HCT116 (cell line): ENCODE data around the gene USP43. TPM values are rescaled to one million over a fixed set of nuclear protein-coding genes. Genes with fewer than 3 reads are reported as not detected.
A peak's percentile ranks its signal among the peaks of the same experiment; 100 is the strongest.

Source experiments
- ATAC-seq: fragments of 200-7000 bp; cut with Tn5 transposase; 2 replicates; pipeline ENCODE4 v1.9.1; 2020; ENCODE audit warnings: mild to moderate bottlenecking, moderate library complexity
- BruUV-seq: library from RNA; stranded (reverse); fragments of 400-500 nt; replicated peaks from 2 replicates; lab custom pipeline; 2021; lab: Mats Ljungman, UMichigan
- CTCF ChIA-PET: fragments of 300-600 bp; sonication (Branson Sonifier 250); formaldehyde crosslinking; loops from one replicate; lab custom pipeline; 2021; ENCODE audit warnings: antibody characterized with exemption; lab: Charles Lee
- POLR2A ChIA-PET: fragments of 300-600, 350-600 bp; sonication (Branson Sonifier 250); formaldehyde crosslinking; loops from one replicate; lab custom pipeline; 2021; ENCODE audit warnings: antibody characterized with exemption; lab: Charles Lee
- RAD21 ChIA-PET, 2 experiments: fragments of 300-600 bp; sonication (Branson Sonifier 250); formaldehyde crosslinking; loops; one replicate each; lab custom pipeline; 2023; ENCODE audit warnings: low total read pairs in 2 of 2; ENCODE audit not compliant: uncharacterized antibody in 2 of 2, unreplicated experiment in 2 of 2, low non-redundant PET in 1 of 2; lab: Charles Lee
- DNase-seq: peaks from one replicate; pipeline ENCODE4 v3.0.0-alpha.2; 2010; ENCODE audit warnings: low read depth, low spot score
- H2AFZ ChIP-seq: fragments of 200-600 bp; shearing (Covaris generic), sonication (generic); 2 replicates; pipeline ENCODE4 v1.6.1; 2017; ENCODE audit warnings: low read depth, mixed run types, mixed read lengths, antibody characterized with exemption, low read length; ENCODE audit not compliant: poor library complexity, severe bottlenecking
- H3K27ac ChIP-seq: 2 replicates; pipeline ENCODE4 v1.5.1; 2012; ENCODE audit warnings: low read depth, low read length
- H3K27me3 ChIP-seq: fragments of 200-600 bp; sonication (generic); 2 replicates; pipeline ENCODE4 v1.6.1; 2016; ENCODE audit warnings: mixed run types, low read length, mixed read lengths; ENCODE audit not compliant: insufficient read depth
- H3K36me3 ChIP-seq, 2 experiments: fragments of 200-500 bp in 1 of 2; fragments of 200-600 bp in 1 of 2; sonication (Bioruptor generic) in 1 of 2; sonication (generic) in 1 of 2; 2 replicates each; pipeline versions ENCODE4 v1.5.1 to v1.6.1; 2014 to 2016; ENCODE audit warnings: low read length in 2 of 2, inconsistent platforms in 1 of 2, mixed read lengths in 1 of 2, mixed run types in 1 of 2; ENCODE audit not compliant: insufficient read depth in 2 of 2, control insufficient read depth in 1 of 2
- H3K4me1 ChIP-seq, 2 experiments: fragments of 200-600 bp in 1 of 2; sonication (generic) in 1 of 2; 2 replicates each; pipeline versions ENCODE4 v1.5.1 to v1.6.1; 2012 to 2017; ENCODE audit warnings: low read length in 2 of 2, inconsistent platforms in 1 of 2, mild to moderate bottlenecking in 1 of 2, mixed read lengths in 1 of 2, mixed run types in 1 of 2, moderate library complexity in 1 of 2; ENCODE audit not compliant: insufficient read depth in 2 of 2, control insufficient read depth in 1 of 2
- H3K4me2 ChIP-seq: fragments of 200-600 bp; sonication (generic); 2 replicates; pipeline ENCODE4 v1.6.1; 2017; ENCODE audit warnings: mixed run types, low read length, mixed read lengths
- H3K4me3 ChIP-seq, 2 experiments: fragments of 200-600 bp in 1 of 2; sonication (generic) in 1 of 2; replicated peaks in 1 of 2; 2 replicates each; pipeline ENCODE4 v1.5.1; 2011 to 2016; ENCODE audit warnings: low read length in 2 of 2, control low read depth in 1 of 2, low read depth in 1 of 2, mild to moderate bottlenecking in 1 of 2, mixed read lengths in 1 of 2, mixed run types in 1 of 2
- H3K79me2 ChIP-seq: fragments of 200-600 bp; sonication (generic); 2 replicates; pipeline ENCODE4 v1.6.1; 2017; ENCODE audit warnings: mild to moderate bottlenecking, mixed run types, low read length, moderate library complexity, mixed read lengths; ENCODE audit not compliant: insufficient read depth
- H3K9ac ChIP-seq: fragments of 200-600 bp; sonication (generic); 2 replicates; pipeline ENCODE4 v1.6.1; 2016; ENCODE audit warnings: low read length, mixed read lengths
- H3K9me2 ChIP-seq: fragments of 200-600 bp; sonication (generic), shearing (Covaris generic); 2 replicates; pipeline ENCODE4 v1.6.1; 2017; ENCODE audit warnings: mixed run types, mild to moderate bottlenecking, moderate library complexity; ENCODE audit not compliant: insufficient read depth
- H3K9me3 ChIP-seq, 2 experiments: fragments of 200-500 bp in 1 of 2; fragments of 200-600 bp in 1 of 2; sonication (Bioruptor generic) in 1 of 2; sonication (generic) in 1 of 2; 2 replicates each; pipeline ENCODE4 v1.6.1; 2014 to 2017; ENCODE audit warnings: low read length in 2 of 2, mixed read lengths in 2 of 2, inconsistent platforms in 1 of 2, low read depth in 1 of 2, mild to moderate bottlenecking in 1 of 2, mixed run types in 1 of 2, moderate library complexity in 1 of 2; ENCODE audit not compliant: control insufficient read depth in 1 of 2, insufficient read depth in 1 of 2
- H4K20me1 ChIP-seq: fragments of 200-600 bp; sonication (generic), shearing (Covaris generic); 2 replicates; pipeline ENCODE4 v1.6.1; 2017; ENCODE audit warnings: mixed run types, mild to moderate bottlenecking, moderate library complexity; ENCODE audit not compliant: insufficient read depth
- CTCF ChIP-seq, 3 experiments: fragments of 200-600 bp in 1 of 3; sonication (generic) in 1 of 3; IDR thresholded peaks in 2 of 3; conservative IDR thresholded peaks in 1 of 3; 2 replicates each; pipeline ENCODE4 v1.5.1; 2012 to 2017; ENCODE audit warnings: low read depth in 2 of 3, low read length in 2 of 3, antibody characterized with exemption in 1 of 3, borderline replicate concordance in 1 of 3, control low read depth in 1 of 3, mild to moderate bottlenecking in 1 of 3, mixed read lengths in 1 of 3, mixed run types in 1 of 3, moderate library complexity in 1 of 3; ENCODE audit not compliant: insufficient read depth in 1 of 3
- MAX ChIP-seq: IDR thresholded peaks from 2 replicates; pipeline ENCODE4 v1.6.1; 2012
- RAD21 ChIP-seq: IDR thresholded peaks from 2 replicates; pipeline ENCODE4 v1.6.1; 2012; ENCODE audit warnings: low read depth, mild to moderate bottlenecking
- SRF ChIP-seq: IDR thresholded peaks from 2 replicates; pipeline ENCODE4 v1.6.1; 2012; ENCODE audit warnings: low read depth
- intact Hi-C: fragments of 100-400 bp; cut with micrococcal nuclease; formaldehyde crosslinking; loops from 2 replicates; pipeline ENCODE4 v1.10.0; 2022
- total RNA-seq: library from RNA; stranded (reverse); gene quantifications from one replicate; pipeline ENCODE4 v1.2.1, GENCODE V29; 2021; ENCODE audit not compliant: unreplicated experiment

Gene USP43
- total RNA-seq, 1 experiment from 2014 or later = 8.0 TPM

- Histone ChIP-seq H3K4me1 (peaks cover 3 to 9% of the 10 kb centered on the region in 2 experiments; a peak in 2 of 4 replicates), H3K4me3 (no peak overlapping the region), H3K9me2 (no peaks in the 10 kb centered on the region), H3K4me2 (no peak overlapping the region), H3K79me2 (no peaks in the 10 kb centered on the region), H4K20me1 (no peaks in the 10 kb centered on the region), H3K9ac (no peak overlapping the region), H3K27ac (no peak overlapping the region), H3K27me3 (no peaks in the 10 kb centered on the region), H2AFZ (no peak overlapping the region), H3K9me3 (no peaks in the 10 kb centered on the region), H3K36me3 (no peaks in the 10 kb centered on the region; a peak in 1 of 4 replicates)
- DNase-seq = peak; percentile 23
- TF ChIP-seq MAX (no peak), RAD21 (peak; percentile 85), SRF (no peak), CTCF (IDR thresholded peaks at IDR 0.05 in 2 of 3, conservative IDR thresholded peaks at IDR 0.05 in 1 of 3; ENCODE audit: borderline replicate concordance in 1 of 3, insufficient read depth in 1 of 3, low read depth in 2 of 3, low read length in 2 of 3) (peak; percentile 77 to 97 (median 95))
- POLR2A ChIA-PET = no interaction called here
- ATAC-seq = peak; percentile 58; the same call in 1 of the 2 replicates
- no TSS peak for BruUV-seq
- RAD21 ChIA-PET = interaction anchor here in 1 of 2 experiments (0.6 to 0.7 kb wide), 2 partner anchors 89 to 200 kb away, joined by 3 to 4 read pairs; no protein-coding TSS in a partner anchor
- CTCF ChIA-PET = interaction anchor here (0.7 to 1.8 kb wide), 5 partner anchors 12 to 200 kb away, joined by 3 to 11 read pairs (median 5); no protein-coding TSS in a partner anchor
- intact Hi-C loops = loop anchor here (1.0 kb wide), 2 partner anchors 39 to 195 kb away; no protein-coding TSS in a partner anchor
Observed at GRCh38 chr17:9729034-9729650, 83.8 kb downstream of the USP43 start.
